IMR-90 (cell line): ENCODE results near the gene TOR3A. TPM values are rescaled to one million over a fixed set of nuclear protein-coding genes. Genes with fewer than 3 reads are reported as not detected.

ENCODE experiments used
- ATAC-seq: fragments of 200-7000 bp; cut with Tn5 transposase; 2 replicates; pipeline ENCODE4 v1.9.1; 2020; ENCODE audit warnings: low read depth, mild to moderate bottlenecking, moderate library complexity
- BruUV-seq: library from RNA; stranded (reverse); fragments of 400-500 nt; replicated peaks from 2 replicates; lab custom pipeline; 2021; lab: Mats Ljungman, UMichigan
- CTCF ChIA-PET: fragments of 300-600 bp; formaldehyde crosslinking; extraction: SDS; loops from one replicate; lab custom pipeline; 2021; ENCODE audit warnings: antibody characterized with exemption; lab: Yijun Ruan, JAX
- POLR2A ChIA-PET: fragments of 300-600 bp; sonication (Branson Sonifier 250); formaldehyde crosslinking; loops from one replicate; lab custom pipeline; 2022; ENCODE audit warnings: antibody characterized with exemption; ENCODE audit not compliant: unreplicated experiment; lab: Charles Lee
- DNase-seq: peaks from one replicate; pipeline ENCODE4 v3.0.0; 2013
- H2AFZ ChIP-seq: replicated peaks from 2 replicates; pipeline ENCODE3; 2013; ENCODE audit warnings: low read length, mild to moderate bottlenecking; ENCODE audit not compliant: poor library complexity
- H2AK5ac ChIP-seq: 2 replicates; pipeline ENCODE4 v1.6.1; 2013; ENCODE audit warnings: low read depth, low read length, inconsistent platforms
- H2AK9ac ChIP-seq: replicated peaks from 2 replicates; pipeline ENCODE3; 2013; ENCODE audit warnings: mild to moderate bottlenecking, low read depth, low read length, moderate library complexity; ENCODE audit not compliant: poor library complexity
- H2BK120ac ChIP-seq: 2 replicates; pipeline ENCODE4 v1.6.1; 2013; ENCODE audit warnings: low read depth, low read length, inconsistent platforms
- H2BK15ac ChIP-seq: 3 replicates; pipeline ENCODE4 v1.6.1; 2013; ENCODE audit warnings: low read depth, low read length, inconsistent platforms
- H2BK20ac ChIP-seq: 2 replicates; pipeline ENCODE4 v1.6.1; 2013; ENCODE audit warnings: low read depth, mild to moderate bottlenecking, inconsistent platforms, low read length, moderate library complexity
- H2BK5ac ChIP-seq: 2 replicates; pipeline ENCODE4 v1.6.1; 2013; ENCODE audit warnings: mild to moderate bottlenecking, low read depth, low read length, inconsistent platforms; ENCODE audit not compliant: poor library complexity, severe bottlenecking
- H3K14ac ChIP-seq: replicated peaks from 2 replicates; pipeline ENCODE4 v1.6.1; 2013; ENCODE audit warnings: low read depth, low read length, inconsistent platforms
- H3K18ac ChIP-seq: 2 replicates; pipeline ENCODE4 v1.6.1; 2013; ENCODE audit warnings: low read depth, low read length, control low read depth
- H3K23ac ChIP-seq: 2 replicates; pipeline ENCODE4 v1.6.1; 2013; ENCODE audit warnings: low read depth, low read length, inconsistent platforms
- H3K27ac ChIP-seq: 2 replicates; pipeline ENCODE4 v1.5.1; 2013; ENCODE audit warnings: mild to moderate bottlenecking, control low read depth, low read length; ENCODE audit not compliant: insufficient read depth
- H3K27me3 ChIP-seq: 2 replicates; pipeline ENCODE4 v1.6.1; 2013; ENCODE audit warnings: low read length; ENCODE audit not compliant: control insufficient read depth, insufficient read depth
- H3K36me3 ChIP-seq: 2 replicates; pipeline ENCODE4 v1.6.1; 2013; ENCODE audit warnings: low read length, mixed read lengths; ENCODE audit not compliant: control insufficient read depth, insufficient read depth
- H3K4ac ChIP-seq: 2 replicates; pipeline ENCODE4 v1.6.1; 2013; ENCODE audit warnings: low read depth, low read length, inconsistent platforms
- H3K4me1 ChIP-seq: 2 replicates; pipeline ENCODE4 v1.6.1; 2013; ENCODE audit warnings: low read length, mixed read lengths; ENCODE audit not compliant: control insufficient read depth, insufficient read depth
- H3K4me2 ChIP-seq: 2 replicates; pipeline ENCODE4 v1.6.1; 2013; ENCODE audit warnings: low read depth, mild to moderate bottlenecking, control low read depth, low read length, moderate library complexity
- H3K4me3 ChIP-seq: 2 replicates; pipeline ENCODE4 v1.5.1; 2013; ENCODE audit warnings: low read depth, mild to moderate bottlenecking, control low read depth, low read length, moderate library complexity; ENCODE audit not compliant: insufficient read depth
- H3K56ac ChIP-seq: 2 replicates; pipeline ENCODE4 v1.6.1; 2013; ENCODE audit warnings: low read length, inconsistent platforms; ENCODE audit not compliant: insufficient read depth; ENCODE audit errors: extremely low read depth
- H3K79me1 ChIP-seq, 2 experiments: 2 replicates each; pipeline ENCODE4 v1.6.1; 2013; ENCODE audit warnings: low read length in 2 of 2, inconsistent platforms in 1 of 2, low read depth in 1 of 2
- H3K9ac ChIP-seq: 2 replicates; pipeline ENCODE4 v1.6.1; 2013; ENCODE audit warnings: low read depth, low read length, control low read depth
- H3K9me1 ChIP-seq: 2 replicates; pipeline ENCODE4 v1.6.1; 2013; ENCODE audit warnings: low read length, inconsistent platforms; ENCODE audit not compliant: insufficient read depth
- H3K9me3 ChIP-seq: 2 replicates; pipeline ENCODE4 v1.6.1; 2013; ENCODE audit warnings: low read length; ENCODE audit not compliant: control insufficient read depth, insufficient read depth
- H4K20me1 ChIP-seq: 2 replicates; pipeline ENCODE4 v1.6.1; 2013; ENCODE audit warnings: low read length, inconsistent platforms; ENCODE audit not compliant: insufficient read depth
- H4K5ac ChIP-seq: 2 replicates; pipeline ENCODE4 v1.6.1; 2013; ENCODE audit warnings: mild to moderate bottlenecking, low read depth, low read length, control low read depth
- H4K8ac ChIP-seq, 2 experiments: 2 replicates each; pipeline ENCODE4 v1.6.1; 2013; ENCODE audit warnings: low read depth in 2 of 2, low read length in 2 of 2, control low read depth in 1 of 2, inconsistent platforms in 1 of 2
- H4K91ac ChIP-seq: 2 replicates; pipeline ENCODE4 v1.6.1; 2013; ENCODE audit warnings: low read depth, low read length, inconsistent platforms; ENCODE audit not compliant: insufficient read depth
- NFE2L2 ChIP-seq: fragments of 150-350 bp; IDR thresholded peaks from 2 replicates; pipeline ENCODE4 v1.6.1; 2016; ENCODE audit warnings: low read depth, mild to moderate bottlenecking, low read length
- RAD21 ChIP-seq: IDR thresholded peaks from 2 replicates; pipeline ENCODE4 v1.6.1; 2012; ENCODE audit warnings: low read length, improper control_type of control experiment
- SMC3 ChIP-seq: fragments of 150-350 bp; IDR thresholded peaks from 2 replicates; pipeline ENCODE4 v1.6.1; 2016; ENCODE audit warnings: low read depth, mild to moderate bottlenecking, antibody characterized with exemption, low read length, moderate library complexity
- WGBS, 2 experiments: methylation state at CpG; one replicate each; pipeline versions ENCODE4 v1.1.5 to v1.1.7; 2013; ENCODE audit warnings: missing lambda C conversion rate in 2 of 2; ENCODE audit not compliant: insufficient read length in 1 of 2; ENCODE audit errors: extremely low coverage in 2 of 2; 5-methylcytosine and 5-hydroxymethylcytosine counted together
- dilution Hi-C: fragments of 300-500 bp; cut with HindIII; formaldehyde crosslinking; loops from one replicate; pipeline ENCODE4 v1.14.3; 2018; ENCODE audit warnings: low sequenced_read_pairs; ENCODE audit not compliant: unreplicated experiment
- in situ Hi-C: fragments of 300-500 bp; cut with MboI; formaldehyde crosslinking; loops from 3 replicates; pipeline ENCODE4 v1.14.3; 2019; ENCODE audit warnings: low sequenced_read_pairs, inconsistent platforms, mixed read lengths
- intact Hi-C: fragments of 100-400 bp; cut with micrococcal nuclease; formaldehyde crosslinking; loops from 2 replicates; pipeline ENCODE4 v1.10.0; 2022
- polyA plus RNA-seq, 3 experiments: library from polyadenylated mRNA; depleted of rRNA; stranded (reverse); fragments of >200 nt; gene quantifications; 2 replicates each; pipeline ENCODE4 v1.2.3, GENCODE V29; 2012; ENCODE audit warnings: low replicate concordance in 1 of 3
- total RNA-seq: library from RNA; depleted of rRNA; stranded (reverse); fragments of >200 nt; gene quantifications from 2 replicates; pipeline ENCODE4 v1.2.3, GENCODE V29; 2012
- TF ChIP-seq, protein P1 (sequence below): conservative IDR thresholded peaks from 2 replicates; pipeline ENCODE4 v1.5.1; 2012; ENCODE audit warnings: mild to moderate bottlenecking, low read depth, low read length, improper control_type of control experiment
- TF ChIP-seq, protein P2 (sequence below): fragments of 150-350 bp; IDR thresholded peaks from 2 replicates; pipeline ENCODE4 v1.6.1; 2017; ENCODE audit warnings: mild to moderate bottlenecking, antibody characterized with exemption, low read length, low read depth

The TOR3A gene
- total and polyA plus RNA-seq, 2 of the 4 experiments (the other 2 are of a cell fraction) = 16.8 to 22.2 TPM

DNA sequence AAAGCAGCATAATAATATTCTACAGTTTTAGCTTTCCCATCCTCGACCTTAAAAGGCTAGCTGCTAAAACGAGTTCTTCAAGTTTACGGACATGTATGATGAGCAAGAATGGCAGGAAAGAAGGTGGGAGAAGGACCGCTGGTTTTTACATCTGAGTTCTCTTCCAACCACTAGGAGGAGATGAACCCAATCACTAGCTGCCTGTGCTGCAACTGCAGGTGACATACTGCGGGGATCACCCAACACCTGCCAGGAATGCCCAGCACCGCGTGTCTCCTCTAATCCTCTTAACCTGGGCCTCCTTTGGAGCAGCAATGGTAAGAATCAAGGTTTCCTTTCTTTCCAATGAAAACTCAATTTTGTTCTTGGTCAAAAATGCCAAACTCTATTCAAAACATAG, 23.5 kb downstream of the TOR3A start:
- no peak overlapping the region for H2AK5ac ChIP-seq
- no peaks in the 10 kb centered on the region for H3K9me3 ChIP-seq
- H3K4me3 ChIP-seq = no peak overlapping the region
- no peak overlapping the region for H3K27ac ChIP-seq
- peaks cover 41 to 76% of the 10 kb centered on the region in 2 experiments for H3K79me1 ChIP-seq
- H3K18ac ChIP-seq = no peak overlapping the region
- no peak overlapping the region for H2AK9ac ChIP-seq
- WGBS, 2 experiments = no CpG with 5 or more reads among the region's 7 CpGs
- H2BK20ac ChIP-seq = no peak overlapping the region
- no TSS peak for BruUV-seq
- H2BK5ac ChIP-seq = no peak overlapping the region
- no peak overlapping the region for H3K56ac ChIP-seq
- H3K9ac ChIP-seq = no peak overlapping the region
- no peak overlapping the region for H3K23ac ChIP-seq
- peaks cover 10% of the 10 kb centered on the region for H3K4me1 ChIP-seq
- H4K8ac ChIP-seq = no peak overlapping the region
- no peak overlapping the region for H2BK15ac ChIP-seq
- in situ Hi-C loops (no loop called here), intact Hi-C loops (no loop called here), dilution Hi-C loops (no loop called here)
- DNase-seq (no peak), ATAC-seq (no peak)
- no peak overlapping the region for H3K4me2 ChIP-seq
- ChIA-PET CTCF (interaction anchor here (0.5 to 1.1 kb wide), 2 partner anchors 10 to 1923 kb away, joined by 4 to 5 read pairs; no protein-coding TSS in a partner anchor), POLR2A (no interaction called here)
- no peak overlapping the region for H3K14ac ChIP-seq
- H4K91ac ChIP-seq = no peak overlapping the region
- TF ChIP-seq RAD21 (peak; percentile 19; the same call in 1 of the 2 replicates), NFE2L2 (no peak), SMC3 (0 out of 2 replicates have a peak, but pooled peaks have one; percentile 15)
- TF ChIP-seq, protein P1, sequence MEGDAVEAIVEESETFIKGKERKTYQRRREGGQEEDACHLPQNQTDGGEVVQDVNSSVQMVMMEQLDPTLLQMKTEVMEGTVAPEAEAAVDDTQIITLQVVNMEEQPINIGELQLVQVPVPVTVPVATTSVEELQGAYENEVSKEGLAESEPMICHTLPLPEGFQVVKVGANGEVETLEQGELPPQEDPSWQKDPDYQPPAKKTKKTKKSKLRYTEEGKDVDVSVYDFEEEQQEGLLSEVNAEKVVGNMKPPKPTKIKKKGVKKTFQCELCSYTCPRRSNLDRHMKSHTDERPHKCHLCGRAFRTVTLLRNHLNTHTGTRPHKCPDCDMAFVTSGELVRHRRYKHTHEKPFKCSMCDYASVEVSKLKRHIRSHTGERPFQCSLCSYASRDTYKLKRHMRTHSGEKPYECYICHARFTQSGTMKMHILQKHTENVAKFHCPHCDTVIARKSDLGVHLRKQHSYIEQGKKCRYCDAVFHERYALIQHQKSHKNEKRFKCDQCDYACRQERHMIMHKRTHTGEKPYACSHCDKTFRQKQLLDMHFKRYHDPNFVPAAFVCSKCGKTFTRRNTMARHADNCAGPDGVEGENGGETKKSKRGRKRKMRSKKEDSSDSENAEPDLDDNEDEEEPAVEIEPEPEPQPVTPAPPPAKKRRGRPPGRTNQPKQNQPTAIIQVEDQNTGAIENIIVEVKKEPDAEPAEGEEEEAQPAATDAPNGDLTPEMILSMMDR = peak; percentile 38
- TF ChIP-seq, protein P2, sequence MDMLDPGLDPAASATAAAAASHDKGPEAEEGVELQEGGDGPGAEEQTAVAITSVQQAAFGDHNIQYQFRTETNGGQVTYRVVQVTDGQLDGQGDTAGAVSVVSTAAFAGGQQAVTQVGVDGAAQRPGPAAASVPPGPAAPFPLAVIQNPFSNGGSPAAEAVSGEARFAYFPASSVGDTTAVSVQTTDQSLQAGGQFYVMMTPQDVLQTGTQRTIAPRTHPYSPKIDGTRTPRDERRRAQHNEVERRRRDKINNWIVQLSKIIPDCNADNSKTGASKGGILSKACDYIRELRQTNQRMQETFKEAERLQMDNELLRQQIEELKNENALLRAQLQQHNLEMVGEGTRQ = no peak
- peaks cover 35% of the 10 kb centered on the region for H4K20me1 ChIP-seq
- no peak overlapping the region for H4K5ac ChIP-seq
- no peak overlapping the region for H2AFZ ChIP-seq
- H3K36me3 ChIP-seq = peaks cover 39% of the 10 kb centered on the region
- H2BK120ac ChIP-seq = no peak overlapping the region
- peaks cover 8% of the 10 kb centered on the region for H3K9me1 ChIP-seq
- no peak overlapping the region for H3K4ac ChIP-seq
- no peaks in the 10 kb centered on the region for H3K27me3 ChIP-seq
